ENCODE data around the gene CHD6.

Gene CHD6

DNA sequence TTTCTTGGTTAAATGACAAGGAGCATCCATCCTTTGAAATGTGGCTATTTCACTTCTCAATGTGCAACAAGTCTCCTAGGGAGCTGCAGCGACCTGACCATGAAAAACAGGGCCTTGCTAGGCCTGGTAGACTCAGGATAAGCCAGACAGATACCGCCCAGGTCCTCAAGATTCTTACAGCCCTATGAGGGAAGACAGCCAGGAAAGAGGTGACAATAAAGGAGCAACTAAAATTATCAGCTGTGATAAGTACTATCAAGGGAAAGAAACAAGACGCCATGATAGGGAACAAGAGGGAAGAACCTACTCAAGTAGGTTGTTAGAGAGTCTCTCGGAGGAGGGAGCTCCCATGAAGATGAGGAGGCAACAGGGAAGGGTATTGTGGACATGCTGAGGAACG is 200.1 kb downstream of the CHD6 start:
- no peak for TF ChIP-seq EZH2 (IDR thresholded peaks at IDR 0.05; ENCODE audit: borderline replicate concordance, low read length)
- TF ChIP-seq, protein P1, sequence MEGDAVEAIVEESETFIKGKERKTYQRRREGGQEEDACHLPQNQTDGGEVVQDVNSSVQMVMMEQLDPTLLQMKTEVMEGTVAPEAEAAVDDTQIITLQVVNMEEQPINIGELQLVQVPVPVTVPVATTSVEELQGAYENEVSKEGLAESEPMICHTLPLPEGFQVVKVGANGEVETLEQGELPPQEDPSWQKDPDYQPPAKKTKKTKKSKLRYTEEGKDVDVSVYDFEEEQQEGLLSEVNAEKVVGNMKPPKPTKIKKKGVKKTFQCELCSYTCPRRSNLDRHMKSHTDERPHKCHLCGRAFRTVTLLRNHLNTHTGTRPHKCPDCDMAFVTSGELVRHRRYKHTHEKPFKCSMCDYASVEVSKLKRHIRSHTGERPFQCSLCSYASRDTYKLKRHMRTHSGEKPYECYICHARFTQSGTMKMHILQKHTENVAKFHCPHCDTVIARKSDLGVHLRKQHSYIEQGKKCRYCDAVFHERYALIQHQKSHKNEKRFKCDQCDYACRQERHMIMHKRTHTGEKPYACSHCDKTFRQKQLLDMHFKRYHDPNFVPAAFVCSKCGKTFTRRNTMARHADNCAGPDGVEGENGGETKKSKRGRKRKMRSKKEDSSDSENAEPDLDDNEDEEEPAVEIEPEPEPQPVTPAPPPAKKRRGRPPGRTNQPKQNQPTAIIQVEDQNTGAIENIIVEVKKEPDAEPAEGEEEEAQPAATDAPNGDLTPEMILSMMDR (IDR thresholded peaks at IDR 0.05; ENCODE audit: low read length): no peak
- peaks cover 60% of the 10 kb centered on the region for H3K36me3 ChIP-seq (ENCODE audit: insufficient read depth, low read length)

DNA sequence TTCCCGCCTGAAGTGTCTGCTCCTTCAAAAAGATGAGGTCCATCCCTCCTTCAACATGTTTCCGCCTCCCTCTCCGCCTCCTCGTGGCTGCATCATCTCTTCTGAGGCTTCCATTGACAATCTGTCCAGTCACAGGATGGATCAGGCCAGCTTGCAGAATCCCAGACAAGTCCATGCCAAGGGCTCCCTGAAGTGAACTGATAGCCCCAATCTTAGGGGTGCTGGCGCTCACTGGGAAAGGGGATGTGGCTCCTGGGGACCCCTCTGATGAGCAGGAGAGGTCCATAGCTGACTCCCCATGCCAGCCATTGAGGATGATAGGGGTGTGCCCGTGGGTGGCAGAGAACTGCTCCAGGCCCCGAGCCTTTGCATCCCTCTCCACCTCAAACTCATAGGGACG is 203.0 kb downstream of the CHD6 start:
- no peaks in the 10 kb centered on the region for H3K27me3 ChIP-seq (ENCODE audit: insufficient read depth, low read length)
- H3K36me3 ChIP-seq (ENCODE audit: insufficient read depth, low read length): peaks cover 58% of the 10 kb centered on the region; the same call in 1 of the 2 replicates

More for the DNA sequence above, 200.1 kb downstream of the CHD6 start:
- Histone ChIP-seq H2AFZ (ENCODE audit: low read length) (no peak overlapping the region), H3F3A (ENCODE audit: insufficient read depth, low read length) (no peaks in the 10 kb centered on the region), H3K27me3 (ENCODE audit: insufficient read depth, low read length) (no peaks in the 10 kb centered on the region), H3K27ac (ENCODE audit: low read depth, low read length, poor library complexity, severe bottlenecking) (no peak overlapping the region), H3K9me2 (ENCODE audit: low read depth, low read length) (no peaks in the 10 kb centered on the region), H3K4me1 (ENCODE audit: insufficient read depth, low read length, severe bottlenecking) (no peaks in the 10 kb centered on the region), H3K9me3 (ENCODE audit: low read length) (no peaks in the 10 kb centered on the region), H3K79me2 (ENCODE audit: insufficient read depth, low read length) (no peaks in the 10 kb centered on the region), H3K4me3 (ENCODE audit: low read depth, low read length, poor library complexity, severe bottlenecking) (no peak overlapping the region), H4K20me1 (ENCODE audit: insufficient read depth, low read length) (no peaks in the 10 kb centered on the region), H3K4me2 (ENCODE audit: low read length) (no peak overlapping the region), H3K9ac (ENCODE audit: low read length) (no peak overlapping the region)

DNA sequence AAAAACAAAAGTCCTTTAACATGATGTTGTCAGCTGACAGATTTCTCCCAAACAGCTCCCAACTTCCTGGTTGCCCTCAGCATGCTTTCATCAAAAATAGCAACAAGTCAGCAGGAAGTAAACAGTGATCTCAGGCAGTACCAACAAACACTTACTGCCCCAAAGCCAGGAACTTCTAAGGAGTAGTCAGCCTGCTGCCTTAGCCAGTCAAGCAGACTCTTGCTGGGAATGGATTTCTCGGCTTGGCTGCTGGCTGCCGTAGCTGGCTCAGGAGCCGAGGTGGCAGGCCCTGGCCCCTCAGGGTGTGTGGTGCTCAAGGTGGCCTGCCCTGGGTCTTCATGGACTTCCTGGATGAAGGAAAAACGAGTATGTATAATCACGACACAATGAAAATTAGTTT is 205.0 kb downstream of the CHD6 start:
- Histone ChIP-seq H3K9me2 (ENCODE audit: low read depth, low read length) (no peaks in the 10 kb centered on the region), H3K4me3 (ENCODE audit: low read depth, low read length, poor library complexity, severe bottlenecking) (no peak overlapping the region), H3K36me3 (ENCODE audit: insufficient read depth, low read length) (peaks cover 70% of the 10 kb centered on the region; the same call in 1 of the 2 replicates), H4K20me1 (ENCODE audit: insufficient read depth, low read length) (no peaks in the 10 kb centered on the region), H3K4me2 (ENCODE audit: low read length) (no peak overlapping the region), H3K9me3 (ENCODE audit: low read length) (no peaks in the 10 kb centered on the region), H3K9ac (ENCODE audit: low read length) (no peak overlapping the region), H3K27ac (ENCODE audit: low read depth, low read length, poor library complexity, severe bottlenecking) (no peak overlapping the region), H2AFZ (ENCODE audit: low read length) (no peak overlapping the region), H3K4me1 (ENCODE audit: insufficient read depth, low read length, severe bottlenecking) (no peaks in the 10 kb centered on the region), H3K79me2 (ENCODE audit: insufficient read depth, low read length) (no peaks in the 10 kb centered on the region), H3K27me3 (ENCODE audit: insufficient read depth, low read length) (no peaks in the 10 kb centered on the region), H3F3A (ENCODE audit: insufficient read depth, low read length) (0 out of 2 replicates have a peak, but pooled peaks cover 4% of the 10 kb centered on the region)
- no peak for TF ChIP-seq EZH2 (IDR thresholded peaks at IDR 0.05; ENCODE audit: borderline replicate concordance, low read length)

More for the DNA sequence above, 203.0 kb downstream of the CHD6 start:
- no peaks in the 10 kb centered on the region for H4K20me1 ChIP-seq (ENCODE audit: insufficient read depth, low read length)
- H3K4me3 ChIP-seq (ENCODE audit: low read depth, low read length, poor library complexity, severe bottlenecking): no peak overlapping the region
- no peaks in the 10 kb centered on the region for H3K9me2 ChIP-seq (ENCODE audit: low read depth, low read length)
- H3K4me2 ChIP-seq (ENCODE audit: low read length): no peak overlapping the region
- no peak overlapping the region for H3K9ac ChIP-seq (ENCODE audit: low read length)
- TF ChIP-seq, protein P1 (IDR thresholded peaks at IDR 0.05; ENCODE audit: low read length): no peak
- no peak for TF ChIP-seq EZH2 (IDR thresholded peaks at IDR 0.05; ENCODE audit: borderline replicate concordance, low read length)
- no peaks in the 10 kb centered on the region for H3K9me3 ChIP-seq (ENCODE audit: low read length)
- no peak overlapping the region for H3K27ac ChIP-seq (ENCODE audit: low read depth, low read length, poor library complexity, severe bottlenecking)
- H3K4me1 ChIP-seq (ENCODE audit: insufficient read depth, low read length, severe bottlenecking): no peaks in the 10 kb centered on the region
- no peak overlapping the region for H2AFZ ChIP-seq (ENCODE audit: low read length)
- H3F3A ChIP-seq (ENCODE audit: insufficient read depth, low read length): 0 out of 2 replicates have a peak, but pooled peaks cover 4% of the 10 kb centered on the region
- no peaks in the 10 kb centered on the region for H3K79me2 ChIP-seq (ENCODE audit: insufficient read depth, low read length)

Data from OCI-LY1 (cell line).